GM20000 (cell line): ENCODE results near the gene RYR3.
"Not testable (repeated sequence)": the region's sequence is repeated elsewhere in the genome, so short reads cannot be mapped to it uniquely, and the experiment has no call there.

Experiments used
- DNase-seq: peaks from one replicate; pipeline ENCODE4 v3.0.0; 2012; ENCODE audit warnings: low spot score
- TF ChIP-seq, protein P1 (sequence below): IDR thresholded peaks from 2 replicates; pipeline ENCODE4 v1.5.1; 2012; ENCODE audit warnings: mild to moderate bottlenecking, control low read depth; ENCODE audit errors: extremely low read depth, missing control alignments

RYR3 gene

DNA sequence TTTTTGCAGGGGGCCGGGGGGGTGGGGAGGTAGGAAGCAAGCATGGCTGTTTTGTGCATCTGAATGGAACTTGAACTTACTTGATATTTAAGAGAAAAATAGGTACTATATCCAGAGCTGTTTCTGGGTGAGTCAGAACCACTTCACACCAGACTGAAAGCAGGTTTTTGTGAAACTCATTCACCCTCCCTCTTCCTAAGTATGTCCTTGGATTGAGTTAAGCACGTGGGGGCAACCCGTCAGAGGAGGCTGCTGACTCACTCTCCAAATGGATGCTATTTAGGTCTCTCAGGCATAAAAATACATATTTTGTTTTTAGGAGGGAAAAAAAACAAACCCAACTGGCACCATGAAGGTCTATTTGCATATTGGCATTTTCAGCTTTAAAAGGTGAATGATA is 270.3 kb downstream of the RYR3 start:
- TF ChIP-seq, protein P1, sequence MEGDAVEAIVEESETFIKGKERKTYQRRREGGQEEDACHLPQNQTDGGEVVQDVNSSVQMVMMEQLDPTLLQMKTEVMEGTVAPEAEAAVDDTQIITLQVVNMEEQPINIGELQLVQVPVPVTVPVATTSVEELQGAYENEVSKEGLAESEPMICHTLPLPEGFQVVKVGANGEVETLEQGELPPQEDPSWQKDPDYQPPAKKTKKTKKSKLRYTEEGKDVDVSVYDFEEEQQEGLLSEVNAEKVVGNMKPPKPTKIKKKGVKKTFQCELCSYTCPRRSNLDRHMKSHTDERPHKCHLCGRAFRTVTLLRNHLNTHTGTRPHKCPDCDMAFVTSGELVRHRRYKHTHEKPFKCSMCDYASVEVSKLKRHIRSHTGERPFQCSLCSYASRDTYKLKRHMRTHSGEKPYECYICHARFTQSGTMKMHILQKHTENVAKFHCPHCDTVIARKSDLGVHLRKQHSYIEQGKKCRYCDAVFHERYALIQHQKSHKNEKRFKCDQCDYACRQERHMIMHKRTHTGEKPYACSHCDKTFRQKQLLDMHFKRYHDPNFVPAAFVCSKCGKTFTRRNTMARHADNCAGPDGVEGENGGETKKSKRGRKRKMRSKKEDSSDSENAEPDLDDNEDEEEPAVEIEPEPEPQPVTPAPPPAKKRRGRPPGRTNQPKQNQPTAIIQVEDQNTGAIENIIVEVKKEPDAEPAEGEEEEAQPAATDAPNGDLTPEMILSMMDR, result no peak
- DNase-seq, result no peak

DNA sequence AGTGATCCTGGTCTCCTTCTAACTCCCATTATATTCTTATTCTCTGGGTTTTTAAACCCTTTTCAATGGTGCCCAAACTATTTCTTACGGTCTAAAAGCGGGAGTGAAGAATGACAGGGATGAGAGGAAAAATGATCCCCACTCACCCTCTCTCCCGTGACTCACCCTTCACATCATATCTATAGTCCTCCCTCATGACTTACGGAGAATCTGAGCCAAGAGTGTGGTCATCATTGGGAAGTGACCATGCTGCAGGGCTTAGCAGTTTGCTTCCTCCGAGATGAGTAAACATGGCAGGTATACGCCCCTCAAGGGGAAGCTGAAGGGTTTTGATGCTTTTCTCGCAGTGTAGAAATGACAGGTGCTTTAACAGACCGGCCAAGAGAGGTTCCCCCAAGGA is 274.0 kb downstream of the RYR3 start:
- DNase-seq, result no peak
- TF ChIP-seq, protein P1, result no peak

DNA sequence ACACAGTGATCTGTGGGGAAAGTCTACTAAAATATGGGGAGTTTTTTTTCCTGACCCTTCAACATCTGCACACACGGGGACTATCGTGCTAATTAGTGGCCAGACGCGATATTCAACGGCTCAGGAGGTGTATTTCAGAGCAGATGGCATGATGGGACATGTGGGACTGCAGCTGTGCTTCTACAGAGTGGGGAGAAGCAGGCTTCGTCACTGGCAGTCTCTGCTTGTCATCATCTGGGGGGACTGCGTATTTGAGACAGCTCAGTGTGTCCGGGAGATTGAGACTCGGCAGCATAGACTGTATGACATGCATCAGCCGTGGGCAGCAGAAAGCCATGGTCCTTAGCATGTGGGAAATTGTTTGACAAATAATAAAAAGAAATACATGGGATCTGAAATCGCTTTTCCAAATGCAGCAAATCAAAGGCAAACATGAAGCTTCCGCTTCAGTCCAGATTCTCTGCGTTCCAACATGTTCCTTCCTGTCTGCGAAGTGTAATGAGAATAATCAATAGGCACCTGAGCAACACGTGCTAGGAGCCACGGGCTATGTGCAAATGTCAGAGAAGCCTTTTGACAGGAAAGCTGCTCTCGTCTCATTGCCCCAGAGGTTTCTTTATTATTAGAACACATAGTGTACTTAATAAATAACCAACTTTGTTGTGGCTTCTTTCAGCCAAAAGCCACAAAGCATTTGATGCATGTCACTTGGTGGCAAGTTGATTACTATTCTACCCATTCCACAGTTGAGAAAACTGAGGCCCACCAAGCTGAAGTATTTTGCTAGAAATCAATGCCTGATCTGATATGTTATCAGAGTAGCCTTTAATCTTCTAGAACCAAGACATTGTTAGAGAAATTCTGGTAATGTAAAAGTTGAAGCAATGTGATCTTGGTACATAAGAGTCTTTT is 276.3 kb downstream of the RYR3 start:
- no peak for DNase-seq
- TF ChIP-seq, protein P1, result no peak

DNA sequence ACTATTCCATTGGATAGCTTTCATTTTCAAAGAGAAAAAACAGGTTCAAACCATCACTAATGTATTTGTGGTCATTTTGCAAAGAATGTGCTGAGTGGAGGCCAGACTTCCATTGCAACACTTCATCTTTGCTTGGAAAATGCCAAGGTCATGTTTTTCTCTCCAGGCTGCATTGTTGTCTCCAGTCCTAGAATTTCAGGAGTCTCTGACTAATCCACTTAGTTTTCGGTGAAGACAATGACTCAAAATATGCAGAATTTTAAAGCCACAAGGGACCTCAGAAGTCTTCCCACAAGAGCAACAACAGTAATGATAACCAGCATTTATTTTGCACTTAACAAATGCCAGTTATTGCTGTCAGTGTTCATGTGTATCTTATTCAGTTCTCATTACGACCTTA is 277.0 kb downstream of the RYR3 start:
- DNase-seq, result no peak
- TF ChIP-seq, protein P1, result no peak

DNA sequence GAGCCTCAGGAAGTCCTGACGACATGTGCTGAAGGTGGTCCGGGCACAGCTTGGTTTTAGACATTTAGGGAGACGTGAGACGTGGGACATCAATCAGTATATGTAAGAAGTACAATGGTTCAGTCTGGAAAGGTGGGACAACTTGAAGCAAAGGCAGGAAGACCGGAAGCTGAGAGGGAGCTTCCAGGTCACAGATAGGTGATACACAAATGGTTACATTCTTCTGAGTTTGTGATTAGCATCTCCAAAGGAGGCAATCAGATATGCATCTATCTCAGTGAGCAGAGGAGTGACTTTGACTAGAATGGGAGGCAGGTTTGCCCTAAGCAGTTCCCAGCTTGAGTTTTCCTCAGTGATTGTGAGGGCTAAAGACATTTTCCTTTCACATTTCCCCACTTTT is 282.1 kb downstream of the RYR3 start:
- TF ChIP-seq, protein P1, result no peak
- DNase-seq, result no peak

DNA sequence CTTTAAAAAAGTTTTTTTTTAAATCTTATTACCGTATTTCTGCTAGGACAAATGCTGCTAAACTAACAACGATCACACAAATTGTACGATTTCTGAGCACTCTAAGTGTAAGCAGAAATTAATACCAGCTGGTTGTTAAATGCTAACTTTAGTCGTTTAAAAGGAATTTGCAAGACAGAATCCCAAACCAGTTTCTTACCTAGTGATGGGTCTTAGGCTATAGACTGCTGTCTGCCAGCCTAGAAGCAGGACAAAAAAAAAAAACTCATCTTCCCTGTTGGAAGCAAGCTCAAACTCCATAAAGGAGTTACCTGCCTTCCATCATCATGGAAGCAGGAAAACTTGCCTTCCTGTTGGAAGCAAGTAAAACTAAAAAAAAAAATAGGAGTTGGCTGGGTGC is 287.6 kb downstream of the RYR3 start:
- DNase-seq, result not testable (repeated sequence)

DNA sequence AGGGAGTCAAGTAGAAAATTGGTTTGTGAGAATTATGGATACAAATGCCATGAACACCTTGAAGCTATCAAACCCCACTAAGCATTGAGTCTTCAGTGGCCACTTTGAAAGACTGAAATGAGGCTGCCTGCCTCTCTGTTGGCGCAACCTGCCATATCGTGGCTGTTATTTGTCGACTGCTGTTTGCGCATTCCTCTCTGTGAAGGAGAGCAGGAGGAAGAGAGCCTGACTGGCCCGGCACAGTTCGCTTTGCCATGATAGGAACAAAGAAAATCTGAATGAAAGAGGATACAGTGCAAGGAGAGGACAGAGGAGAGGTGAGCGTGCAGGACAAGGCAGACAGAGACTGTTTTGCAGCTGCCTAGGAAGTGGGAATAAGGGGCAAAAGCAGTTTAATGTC is 289.4 kb downstream of the RYR3 start:
- DNase-seq, result no peak
- TF ChIP-seq, protein P1, result no peak

DNA sequence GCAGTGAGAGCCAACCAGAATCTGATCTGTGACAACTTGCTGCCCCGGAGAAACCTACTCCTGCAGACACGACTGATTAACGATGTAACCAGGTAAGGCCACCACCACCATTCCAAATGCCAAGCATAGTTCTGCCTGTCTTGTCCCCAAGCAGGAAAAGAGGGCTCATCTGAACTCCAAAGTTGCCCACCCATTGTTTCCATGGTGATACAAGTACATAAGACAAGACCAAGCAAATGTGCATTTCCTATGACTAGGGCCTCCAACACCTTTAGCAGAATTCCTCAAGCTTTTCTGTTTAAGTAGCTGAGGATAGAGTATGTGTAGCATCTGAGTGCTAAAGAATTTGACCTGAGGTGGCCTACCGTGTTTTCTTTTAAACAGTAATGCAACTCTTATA is 290.7 kb downstream of the RYR3 start:
- no peak for DNase-seq
- TF ChIP-seq, protein P1, result no peak
